Activated CD8-positive, alpha-beta memory T cell treated with anti-CD3 and anti-CD28 coated beads, Interleukin-2, amount 50 U/mL, for 24 hours (primary cell): ENCODE measurements around the gene OR5K1.

Source experiments
- DNase-seq: peaks from one replicate; pipeline ENCODE4 v3.0.0-alpha.2; 2020; ENCODE audit errors: extremely low read depth

Gene OR5K1

DNA sequence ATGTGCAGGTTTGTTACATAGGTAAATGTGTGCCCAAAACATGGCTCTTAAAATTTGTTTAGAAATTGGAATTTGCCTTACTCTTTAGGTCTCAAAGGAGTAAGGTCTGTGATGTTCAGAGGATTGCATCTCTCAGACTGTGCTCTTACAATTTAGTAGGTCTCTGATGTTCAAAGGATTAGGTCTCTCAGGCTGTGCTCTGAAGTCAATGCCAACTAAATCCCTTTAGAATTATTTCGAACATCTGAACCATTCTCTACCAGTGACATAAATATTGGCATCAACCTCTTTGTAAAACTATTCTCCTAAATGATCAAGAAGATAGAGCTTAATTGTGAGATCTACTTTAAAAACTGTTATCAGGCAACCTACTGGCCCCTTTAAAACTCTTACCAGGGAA is at the start of gene OR5K1:
Gene OR5K1, plus strand, starts transcription at position 301 of the 400 bp plus-strand sequence. CDS start 6,376 bp downstream, outside the sequence.
- DNase-seq: no peak

- DNase-seq: no peak
Observed at GRCh38 chr3:98432575-98432974, 30.4 kb upstream of the OR5K1 start.

DNA sequence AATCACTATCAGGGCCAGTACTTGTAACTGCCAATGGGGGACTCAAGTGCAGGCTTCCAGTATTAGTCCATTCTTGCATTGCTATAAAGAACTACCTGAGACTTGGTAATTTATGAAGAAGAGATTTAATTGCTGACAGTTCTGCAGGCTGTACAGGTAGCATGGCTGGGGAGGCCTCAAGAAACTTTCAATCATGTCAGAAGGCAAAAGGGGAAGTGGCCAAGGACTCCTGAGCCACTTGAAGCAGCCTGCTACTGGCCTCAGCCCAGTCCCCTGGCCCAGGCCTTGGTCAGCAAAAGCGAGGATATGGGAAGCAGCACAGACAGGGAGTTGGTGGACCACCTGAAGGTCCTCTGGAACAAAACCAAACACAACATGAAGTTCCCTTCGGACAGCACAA is 29.2 kb upstream of the OR5K1 start:
- DNase-seq: no peak

DNA sequence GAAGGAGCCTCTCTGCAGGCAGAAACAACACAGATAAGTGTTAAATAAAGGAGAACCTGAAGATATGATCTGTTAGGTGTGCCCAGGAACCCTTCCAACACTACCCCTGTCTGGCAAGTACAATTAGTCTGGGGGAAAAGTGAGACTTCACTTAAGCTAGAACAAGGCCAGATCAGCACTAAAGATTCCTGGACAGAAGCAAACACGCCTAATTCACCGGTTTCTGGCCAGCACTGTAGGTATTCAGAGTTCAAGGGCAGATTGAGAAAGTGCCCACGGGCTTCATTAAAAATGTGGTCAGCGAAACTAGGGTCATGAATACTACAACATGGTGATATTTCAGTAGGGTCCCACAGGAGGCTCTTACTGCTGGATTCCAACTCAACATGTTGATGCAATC is 28.6 kb upstream of the OR5K1 start:
- DNase-seq: no peak

- no peak for DNase-seq
Observed at GRCh38 chr3:98440283-98440682, 22.7 kb upstream of the OR5K1 start.

- no peak for DNase-seq
Observed at GRCh38 chr3:98445949-98446406, 17.0 kb upstream of the OR5K1 start.

GRCh38 chr3:98449606-98450193 is 13.3 kb upstream of the OR5K1 start:
- no peak for DNase-seq

- no peak for DNase-seq
Observed at GRCh38 chr3:98450372-98450771, 12.6 kb upstream of the OR5K1 start.

DNA sequence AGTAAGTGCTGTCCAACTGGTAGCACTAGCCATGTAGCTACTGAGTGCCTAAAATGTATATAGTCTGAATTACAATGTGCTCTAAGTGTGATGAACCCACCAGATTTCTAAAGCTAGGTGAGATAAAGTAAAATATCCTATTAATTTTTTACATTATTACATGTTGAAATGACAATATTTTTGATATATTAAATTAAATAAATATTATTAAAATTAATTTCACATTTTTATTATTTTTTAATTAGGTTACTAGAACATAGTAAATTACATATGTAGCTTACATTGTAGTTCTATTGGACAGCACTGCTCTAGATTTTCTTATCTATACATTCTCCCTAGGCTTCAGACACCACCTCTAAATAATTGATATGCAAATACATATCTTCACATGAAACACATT is 9.2 kb upstream of the OR5K1 start:
- no peak for DNase-seq

DNA sequence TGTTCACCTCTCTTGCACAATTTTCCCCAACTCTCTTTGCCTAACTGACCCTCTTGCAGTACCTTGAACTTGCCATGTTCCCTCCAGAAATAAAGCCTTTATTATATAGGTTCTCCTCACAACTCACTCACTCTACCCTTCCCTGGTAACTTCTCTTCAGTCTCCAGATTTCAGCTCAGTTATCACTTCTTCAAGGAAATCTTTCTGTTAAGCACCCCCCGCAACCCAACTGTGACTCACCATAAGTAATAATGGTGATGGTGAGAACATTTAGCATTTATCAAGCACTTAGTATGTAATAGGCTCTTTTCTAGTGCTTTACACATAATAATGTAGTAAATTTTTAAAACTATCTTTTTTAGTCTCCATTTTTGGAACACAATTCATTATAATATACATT is 8.1 kb upstream of the OR5K1 start:
- DNase-seq: no peak

DNA sequence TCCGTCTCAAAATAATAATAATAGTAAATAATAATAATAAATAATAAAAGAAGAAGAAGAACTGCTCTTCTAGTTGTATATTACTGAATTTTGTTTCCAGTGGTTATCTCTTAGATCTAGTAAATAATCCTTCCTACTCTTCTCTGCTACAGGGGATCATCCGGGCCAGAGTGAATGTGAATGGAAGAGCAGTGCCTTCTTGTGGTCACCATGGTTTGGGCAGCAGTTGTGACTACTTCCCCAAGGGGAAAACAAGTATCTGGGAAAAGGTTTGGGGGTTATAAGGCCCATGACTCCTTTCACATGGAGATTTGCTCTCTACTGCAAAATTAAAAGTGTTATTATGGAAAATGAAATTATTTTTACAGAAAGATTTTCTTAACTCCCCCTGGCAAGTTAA is 5.5 kb upstream of the OR5K1 start:
- no peak for DNase-seq

- no peak for DNase-seq
Observed at GRCh38 chr3:98460220-98460619, 2.8 kb upstream of the OR5K1 start.

- no peak for DNase-seq
Observed at GRCh38 chr3:98482717-98483482, 19.9 kb downstream of the OR5K1 start.

DNA sequence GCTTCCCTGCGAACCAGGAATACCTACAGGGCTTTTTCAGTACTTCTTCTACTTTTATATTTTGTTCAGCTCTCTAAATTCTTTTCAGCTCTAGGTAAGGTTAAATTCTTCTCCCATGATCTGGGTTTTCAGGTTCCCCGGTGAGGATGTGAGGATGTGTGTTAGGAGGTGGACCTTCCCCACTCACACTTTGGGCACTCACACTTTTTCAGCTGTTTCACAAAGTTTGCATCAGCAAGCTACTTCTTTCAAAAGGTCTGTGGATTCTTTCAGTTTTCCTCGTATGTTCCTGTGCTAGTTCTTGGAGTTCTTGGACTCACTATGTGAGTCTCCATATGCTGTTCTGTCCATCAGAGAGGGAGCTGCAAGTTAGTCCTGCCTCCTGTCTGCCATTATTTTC is 20.6 kb downstream of the OR5K1 start:
- DNase-seq: no peak

DNA sequence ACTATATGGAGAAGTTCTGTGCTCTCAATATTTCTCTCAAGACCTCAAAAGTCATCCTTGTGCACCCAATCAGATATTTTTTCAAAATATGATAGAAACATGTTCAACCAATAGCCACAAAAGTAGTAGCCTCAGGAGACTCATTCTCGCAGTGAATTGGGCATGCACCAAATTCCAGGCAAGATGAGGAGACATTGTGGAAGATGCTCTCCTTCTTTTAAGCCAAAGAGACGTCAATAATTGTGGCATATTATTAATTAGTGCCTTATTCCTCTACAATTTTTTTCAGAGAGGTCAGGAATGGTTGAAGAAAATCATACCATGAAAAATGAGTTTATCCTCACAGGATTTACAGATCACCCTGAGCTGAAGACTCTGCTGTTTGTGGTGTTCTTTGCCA is 34.4 kb downstream of the OR5K1 start, which contains the start of gene OR5K2:
Gene OR5K2, plus strand, starts transcription at position 301 of the 400 bp plus-strand sequence. Its CDS starts 0 bp downstream, at position 301.
- no peak for DNase-seq

GRCh38 chr3:98500019-98500418 is 37.0 kb downstream of the OR5K1 start:
- no peak for DNase-seq

- DNase-seq: no peak
Observed at GRCh38 chr3:98501270-98501669, 38.3 kb downstream of the OR5K1 start.

GRCh38 chr3:98501863-98502576 is 39.0 kb downstream of the OR5K1 start:
- DNase-seq: no peak

DNA sequence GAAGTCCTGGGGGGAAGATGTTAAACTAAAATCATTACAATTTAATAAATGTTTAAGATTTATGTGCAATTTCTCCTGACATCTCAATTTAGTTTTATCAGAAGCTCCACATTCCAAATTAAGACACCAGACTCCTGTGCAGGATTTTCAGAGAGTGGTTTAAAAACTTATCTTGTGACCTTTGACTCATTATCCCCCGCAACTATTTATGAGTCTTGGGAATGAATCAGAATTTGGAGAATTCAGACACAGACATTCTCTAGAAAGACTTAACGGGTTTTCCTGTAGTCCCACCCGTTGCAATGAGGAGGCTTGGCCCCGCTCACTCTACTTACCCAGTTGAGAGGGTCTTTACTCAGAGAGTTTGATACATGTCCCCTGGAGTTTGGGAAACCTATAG is 41.5 kb downstream of the OR5K1 start:
- no peak for DNase-seq

- DNase-seq: no peak
Observed at GRCh38 chr3:98508582-98508981, 45.6 kb downstream of the OR5K1 start.

GRCh38 chr3:98512576-98512975 is 49.6 kb downstream of the OR5K1 start:
- DNase-seq: no peak

DNA sequence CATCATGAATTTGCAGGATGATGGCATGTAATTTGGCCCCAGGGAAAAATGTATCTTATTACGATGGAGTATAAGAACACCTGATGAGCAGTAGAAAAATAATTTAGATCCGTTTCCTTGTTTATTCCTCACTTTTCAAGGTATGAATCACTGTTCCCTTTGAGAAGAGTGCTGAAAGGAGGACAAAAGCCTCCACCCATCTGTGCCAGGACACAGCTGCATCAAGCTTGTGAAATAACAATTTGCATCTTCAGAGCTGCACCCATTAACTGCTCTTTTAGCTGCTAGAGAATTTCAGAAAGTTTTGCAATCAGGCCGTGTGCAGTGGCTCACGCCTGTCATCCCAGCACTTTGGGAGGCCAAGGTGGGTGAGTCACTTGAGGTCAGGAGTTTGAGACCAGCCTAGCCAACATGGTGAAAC is 50.1 kb downstream of the OR5K1 start:
- no peak for DNase-seq

DNA sequence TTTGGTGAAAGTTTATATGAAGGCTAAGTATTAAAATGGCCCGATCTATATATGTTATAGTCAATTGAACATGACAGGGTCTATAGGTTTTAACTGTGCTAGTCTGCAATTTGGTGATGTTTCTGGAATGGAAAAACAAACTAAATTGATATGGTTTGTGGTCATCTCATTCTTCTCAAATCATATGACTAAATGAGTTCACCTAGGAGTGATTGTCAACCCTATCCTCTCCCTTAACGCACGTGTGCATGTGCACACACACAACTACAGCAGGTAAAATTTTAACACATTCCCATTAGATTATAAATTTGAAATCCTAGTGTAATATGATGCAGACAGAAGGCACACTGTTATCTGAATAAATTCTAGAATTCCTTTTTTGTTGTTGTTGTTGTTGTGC is 50.7 kb downstream of the OR5K1 start:
- no peak for DNase-seq
